H1 (cell line): Measurements from ENCODE around the gene RASSF3. TPM values are rescaled to one million over a fixed set of nuclear protein-coding genes. Genes with fewer than 3 reads are reported as not detected.

ENCODE experiments used
- CTCF ChIA-PET: fragments of 300-600 bp; sonication (Branson Sonifier 250); formaldehyde crosslinking; loops from one replicate; lab custom pipeline; 2021; ENCODE audit not compliant: partially characterized antibody; lab: Charles Lee
- POLR2A ChIA-PET: fragments of 300-600 bp; sonication (Branson Sonifier 250); formaldehyde crosslinking; loops from one replicate; lab custom pipeline; 2021; ENCODE audit warnings: inconsistent platforms; ENCODE audit not compliant: partially characterized antibody; lab: Charles Lee
- DNase-seq, 2 experiments: peaks; one replicate each; pipeline versions ENCODE4 v3.0.0 to v3.0.0-alpha.2; 2010 to 2022; ENCODE audit warnings: low spot score in 2 of 2, low read depth in 1 of 2, mixed read lengths in 1 of 2
- FAIRE-seq: peaks from 2 replicates; lab custom pipeline; 2011; peaks lifted over from hg19 to GRCh38; lab: Jason Lieb, UNC
- H2AFZ ChIP-seq: 2 replicates; pipeline ENCODE4 v1.8.1; 2012; ENCODE audit warnings: low read length, inconsistent platforms
- H2AK5ac ChIP-seq: 2 replicates; pipeline ENCODE4 v1.6.1; 2013; ENCODE audit warnings: low read depth, low read length
- H2BK120ac ChIP-seq: replicated peaks from 2 replicates; pipeline ENCODE3; 2013; ENCODE audit warnings: low read depth, low read length, inconsistent platforms
- H2BK12ac ChIP-seq: 2 replicates; pipeline ENCODE4 v1.6.1; 2013; ENCODE audit warnings: low read depth, low read length
- H2BK15ac ChIP-seq: 2 replicates; pipeline ENCODE4 v1.6.1; 2013; ENCODE audit warnings: low read length
- H2BK20ac ChIP-seq: 2 replicates; pipeline ENCODE4 v1.6.1; 2013; ENCODE audit warnings: low read length
- H2BK5ac ChIP-seq: 2 replicates; pipeline ENCODE4 v1.6.1; 2013; ENCODE audit warnings: low read depth, low read length
- H3K14ac ChIP-seq: 2 replicates; pipeline ENCODE4 v1.6.1; 2013; ENCODE audit warnings: inconsistent platforms; ENCODE audit not compliant: insufficient read length
- H3K18ac ChIP-seq: 2 replicates; pipeline ENCODE4 v1.6.1; 2013; ENCODE audit warnings: low read length; ENCODE audit errors: extremely low read depth
- H3K23ac ChIP-seq: 2 replicates; pipeline ENCODE4 v1.6.1; 2013; ENCODE audit warnings: inconsistent platforms; ENCODE audit not compliant: insufficient read length
- H3K23me2 ChIP-seq: 2 replicates; pipeline ENCODE4 v1.6.1; 2013; ENCODE audit warnings: low read depth, low read length
- H3K27ac ChIP-seq: 2 replicates; pipeline ENCODE4 v1.6.1; 2011; ENCODE audit warnings: low read depth, low read length, inconsistent platforms
- H3K27me3 ChIP-seq, 4 experiments: replicated peaks in 1 of 4; 1 replicate in 1 of 4; 2 replicates in 3 of 4; pipeline versions ENCODE4 v1.6.1 to v1.8.1; 2011 to 2013; ENCODE audit warnings: low read length in 3 of 4, mild to moderate bottlenecking in 3 of 4, inconsistent platforms in 2 of 4, mixed read lengths in 2 of 4, moderate library complexity in 1 of 4; ENCODE audit not compliant: control insufficient read depth in 3 of 4, insufficient read depth in 3 of 4; ENCODE audit errors: extremely low read depth in 1 of 4
- H3K36me3 ChIP-seq, 4 experiments: 2 replicates each; pipeline versions ENCODE4 v1.6.1 to v1.8.1; 2011 to 2013; ENCODE audit warnings: mild to moderate bottlenecking in 4 of 4, low read length in 3 of 4, moderate library complexity in 2 of 4, control low read depth in 1 of 4, inconsistent platforms in 1 of 4; ENCODE audit not compliant: insufficient read depth in 4 of 4, control insufficient read depth in 2 of 4
- H3K4ac ChIP-seq: replicated peaks from 2 replicates; pipeline ENCODE3; 2013; ENCODE audit warnings: low read length, low read depth, mixed read lengths, inconsistent platforms; ENCODE audit not compliant: insufficient read length
- H3K4me1 ChIP-seq, 4 experiments: replicated peaks in 1 of 4; 1 replicate in 1 of 4; 2 replicates in 3 of 4; pipeline versions ENCODE4 v1.6.1 to v1.8.1; 2011 to 2013; ENCODE audit warnings: low read length in 3 of 4, inconsistent platforms in 2 of 4, mixed read lengths in 1 of 4; ENCODE audit not compliant: insufficient read depth in 4 of 4, control insufficient read depth in 3 of 4
- H3K4me2 ChIP-seq, 2 experiments: 2 replicates each; pipeline versions ENCODE4 v1.6.1 to v1.8.1; 2011 to 2013; ENCODE audit warnings: low read depth in 2 of 2, low read length in 2 of 2, control low read depth in 1 of 2, inconsistent platforms in 1 of 2, mild to moderate bottlenecking in 1 of 2; ENCODE audit not compliant: insufficient read depth in 1 of 2
- H3K4me3 ChIP-seq, 4 experiments: fragments of 200-600, 300-600 bp in 1 of 4; sonication (generic), shearing (Covaris generic), sonication (Bioruptor Twin) in 1 of 4; 2 replicates each; pipeline versions ENCODE4 v1.5.1 to v1.8.1; 2011 to 2016; ENCODE audit warnings: low read length in 4 of 4, low read depth in 3 of 4, control low read depth in 2 of 4, inconsistent platforms in 2 of 4, mild to moderate bottlenecking in 2 of 4, mixed read lengths in 1 of 4, moderate library complexity in 1 of 4; ENCODE audit not compliant: insufficient read depth in 2 of 4; ENCODE audit errors: extremely low read depth in 1 of 4
- H3K56ac ChIP-seq: replicated peaks from 2 replicates; pipeline ENCODE3; 2013; ENCODE audit warnings: low read depth, mild to moderate bottlenecking, mixed read lengths, low read length, inconsistent platforms; ENCODE audit not compliant: insufficient read length
- H3K79me1 ChIP-seq: 2 replicates; pipeline ENCODE4 v1.6.1; 2013; ENCODE audit warnings: low read depth, low read length, control low read depth
- H3K79me2 ChIP-seq, 2 experiments: 2 replicates each; pipeline versions ENCODE4 v1.6.1 to v1.8.1; 2012 to 2013; ENCODE audit warnings: low read length in 2 of 2, mild to moderate bottlenecking in 2 of 2, inconsistent platforms in 1 of 2; ENCODE audit not compliant: insufficient read depth in 2 of 2, control insufficient read depth in 1 of 2
- H3K9ac ChIP-seq, 4 experiments: replicated peaks in 1 of 4; 1 replicate in 1 of 4; 2 replicates in 3 of 4; pipeline versions ENCODE4 v1.6.1 to v1.8.1; 2011 to 2013; ENCODE audit warnings: low read depth in 3 of 4, low read length in 3 of 4, control low read depth in 2 of 4, mild to moderate bottlenecking in 2 of 4, moderate library complexity in 2 of 4, inconsistent platforms in 1 of 4; ENCODE audit errors: extremely low read depth in 1 of 4
- H3K9me3 ChIP-seq, 2 experiments: 2 replicates each; pipeline versions ENCODE4 v1.6.1 to v1.8.1; 2012 to 2013; ENCODE audit warnings: mild to moderate bottlenecking in 2 of 2, moderate library complexity in 2 of 2, control low read depth in 1 of 2, inconsistent platforms in 1 of 2, low read depth in 1 of 2, low read length in 1 of 2, mixed read lengths in 1 of 2; ENCODE audit not compliant: insufficient read depth in 2 of 2
- H4K20me1 ChIP-seq, 2 experiments: replicated peaks in 1 of 2; 2 replicates each; pipeline versions ENCODE3 to v1.8.1; 2011 to 2013; ENCODE audit warnings: inconsistent platforms in 2 of 2, low read length in 2 of 2, mild to moderate bottlenecking in 1 of 2; ENCODE audit not compliant: insufficient read depth in 2 of 2, control insufficient read depth in 1 of 2
- H4K5ac ChIP-seq: 2 replicates; pipeline ENCODE4 v1.6.1; 2013; ENCODE audit warnings: low read length, low read depth, mixed read lengths, inconsistent platforms; ENCODE audit not compliant: insufficient read length
- H4K8ac ChIP-seq: 2 replicates; pipeline ENCODE4 v1.8.0; 2013; ENCODE audit warnings: mild to moderate bottlenecking, moderate library complexity, low read length, inconsistent platforms; ENCODE audit not compliant: insufficient read depth; ENCODE audit errors: extremely low read depth
- H4K91ac ChIP-seq: replicated peaks from 2 replicates; pipeline ENCODE3; 2013; ENCODE audit warnings: low read length, mixed read lengths, inconsistent platforms; ENCODE audit not compliant: insufficient read length
- BACH1 ChIP-seq: IDR thresholded peaks from 2 replicates; pipeline ENCODE4 v1.6.1; 2012; ENCODE audit warnings: low read length, improper control_type of control experiment
- CHD2 ChIP-seq: IDR thresholded peaks from 2 replicates; pipeline ENCODE4 v1.6.1; 2012; ENCODE audit warnings: low read length, improper control_type of control experiment
- CREB1 ChIP-seq: IDR thresholded peaks from 2 replicates; pipeline ENCODE4 v1.6.1; 2012; ENCODE audit warnings: inconsistent platforms
- GTF2F1 ChIP-seq: IDR thresholded peaks from 2 replicates; pipeline ENCODE4 v1.6.1; 2012; ENCODE audit warnings: low read depth, low read length, improper control_type of control experiment, borderline replicate concordance
- JUND ChIP-seq: IDR thresholded peaks from 2 replicates; pipeline ENCODE4 v1.6.1; 2011; ENCODE audit warnings: mild to moderate bottlenecking, improper control_type of control experiment, low read length
- KDM5A ChIP-seq: fragments of 200-600 bp; IDR thresholded peaks from 2 replicates; pipeline ENCODE4 v1.7.1; 2012; ENCODE audit warnings: mild to moderate bottlenecking, low read length, inconsistent platforms, mixed read lengths
- NANOG ChIP-seq: IDR thresholded peaks from 2 replicates; pipeline ENCODE4 v1.6.1; 2011; ENCODE audit warnings: low read length, low read depth, mild to moderate bottlenecking, inconsistent platforms; ENCODE audit not compliant: insufficient read depth, poor library complexity, severe bottlenecking
- RAD21 ChIP-seq, 2 experiments: IDR thresholded peaks in 1 of 2; conservative IDR thresholded peaks in 1 of 2; 2 replicates each; pipeline ENCODE4 v1.6.1; 2011; ENCODE audit warnings: low read depth in 2 of 2, low read length in 2 of 2, improper control_type of control experiment in 1 of 2, inconsistent platforms in 1 of 2, mild to moderate bottlenecking in 1 of 2, moderate library complexity in 1 of 2
- SP2 ChIP-seq: IDR thresholded peaks from 2 replicates; pipeline ENCODE4 v1.6.1; 2012; ENCODE audit warnings: mild to moderate bottlenecking, low read length, inconsistent platforms
- ZNF274 ChIP-seq: IDR thresholded peaks from 2 replicates; pipeline ENCODE4 v1.7.0; 2012; ENCODE audit warnings: low read length, borderline replicate concordance; ENCODE audit errors: extremely low read depth
- WGBS, 2 experiments: shearing (Covaris generic) in 1 of 2; methylation state at CpG; one replicate each; pipeline versions ENCODE4 v1.1.6 to v1.1.7; 2013 to 2015; ENCODE audit warnings: low lambda C conversion rate in 2 of 2, mixed read lengths in 2 of 2, inconsistent platforms in 1 of 2, low coverage in 1 of 2, missing lambda C conversion rate in 1 of 2; ENCODE audit not compliant: insufficient replicate concordance in 2 of 2, insufficient coverage in 1 of 2, insufficient read length in 1 of 2; ENCODE audit errors: extremely low coverage in 1 of 2, missing lambda C conversion rate in 1 of 2; 5-methylcytosine and 5-hydroxymethylcytosine counted together
- polyA plus RNA-seq, 7 experiments: library from polyadenylated mRNA; depleted of rRNA in 3 of 7; stranded (reverse) in 5 of 7; unstranded in 2 of 7; fragments of >200 nt in 5 of 7; fragments of 200-250 nt in 2 of 7; gene quantifications; 1 replicate in 5 of 7; 2 replicates in 1 of 7; 4 replicates in 1 of 7; pipeline versions ENCODE4 v1.2.1 to v1.2.3, GENCODE V29; 2011 to 2013; ENCODE audit warnings: missing spikeins in 2 of 7, mixed read lengths in 2 of 7
- total RNA-seq: library from RNA; stranded (reverse); fragmentation: NEBNext Ultra II Directional; extraction: Animal tissue kit (Norgen Biotek cat#: 25700); gene quantifications from 2 replicates; pipeline ENCODE4 v1.2.1, GENCODE V29; 2021
- TF ChIP-seq, protein P1 (sequence below): IDR thresholded peaks from 2 replicates; pipeline ENCODE4 v1.6.1; 2012; ENCODE audit warnings: inconsistent platforms

Gene RASSF3
- total and polyA plus RNA-seq, 2 of the 8 experiments (the other 6 are each of a cell fraction or from before 2014, with no cell fraction given) = 19.1 to 64.3 TPM

GRCh38 chr12:64706306-64706705 is 96.0 kb downstream of the RASSF3 start:
- no peak overlapping the region for H2BK20ac ChIP-seq
- H3K23ac ChIP-seq = no peak overlapping the region
- no peak overlapping the region for H3K27ac ChIP-seq
- H2AK5ac ChIP-seq = no peak overlapping the region
- H3K4me3 ChIP-seq = no peak overlapping the region
- H3K4me1 ChIP-seq = no peaks in the 10 kb centered on the region
- CTCF ChIA-PET = interaction anchor here (0.8 to 2.5 kb wide), 6 partner anchors 8 to 158 kb away, joined by 3 to 15 read pairs (median 7); no protein-coding TSS in a partner anchor
- no peak overlapping the region for H4K91ac ChIP-seq
- H2BK120ac ChIP-seq = no peak overlapping the region
- H3K79me2 ChIP-seq = no peaks in the 10 kb centered on the region
- no peak overlapping the region for H3K14ac ChIP-seq
- H2AFZ ChIP-seq = no peak overlapping the region
- no peak overlapping the region for H2BK15ac ChIP-seq
- H3K27me3 ChIP-seq = no peaks in the 10 kb centered on the region
- H3K4me2 ChIP-seq = no peak overlapping the region
- TF ChIP-seq KDM5A (no peak), NANOG (no peak), ZNF274 (no peak), JUND (no peak), SP2 (no peak), GTF2F1 (no peak), BACH1 (no peak), RAD21 (IDR thresholded peaks at IDR 0.05 in 1 of 2, conservative IDR thresholded peaks at IDR 0.05 in 1 of 2; ENCODE audit: low read depth in 2 of 2, low read length in 2 of 2) (no peak), CREB1 (no peak), CHD2 (no peak)
- TF ChIP-seq, protein P1, sequence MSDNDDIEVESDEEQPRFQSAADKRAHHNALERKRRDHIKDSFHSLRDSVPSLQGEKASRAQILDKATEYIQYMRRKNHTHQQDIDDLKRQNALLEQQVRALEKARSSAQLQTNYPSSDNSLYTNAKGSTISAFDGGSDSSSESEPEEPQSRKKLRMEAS = no peak
- FAIRE-seq (no peak), DNase-seq (no peak)
- no peak overlapping the region for H4K5ac ChIP-seq
- WGBS, 2 experiments = 81% methylated on average over 3 of the region's 3 CpGs; no CpG with 5 or more reads in 1 of the 2 experiments
- no peak overlapping the region for H3K4ac ChIP-seq
- no peak overlapping the region for H2BK5ac ChIP-seq
- no peaks in the 10 kb centered on the region for H4K20me1 ChIP-seq
- no peak overlapping the region for H4K8ac ChIP-seq
- no peaks in the 10 kb centered on the region for H3K79me1 ChIP-seq
- H3K56ac ChIP-seq = no peak overlapping the region
- H2BK12ac ChIP-seq = no peak overlapping the region
- no peaks in the 10 kb centered on the region for H3K36me3 ChIP-seq
- no peaks in the 10 kb centered on the region for H3K9me3 ChIP-seq
- no peak overlapping the region for H3K9ac ChIP-seq
- H3K18ac ChIP-seq = no peak overlapping the region
- POLR2A ChIA-PET = interaction anchor here (0.8 kb wide), 1 partner anchor 11 kb away, joined by 3 read pairs; no protein-coding TSS in a partner anchor
- no peaks in the 10 kb centered on the region for H3K23me2 ChIP-seq
